GM12892 (cell line): ENCODE results near the gene TBC1D9B.

ENCODE experiments used
- POLR2A ChIP-seq: IDR thresholded peaks from 2 replicates; pipeline ENCODE4 v1.6.1; 2011; ENCODE audit warnings: low read depth, low read length, control low read depth
- POLR2AphosphoS5 ChIP-seq: IDR thresholded peaks from 2 replicates; pipeline ENCODE4 v1.6.1; 2011; ENCODE audit warnings: low read depth, low read length, control low read depth

DNA sequence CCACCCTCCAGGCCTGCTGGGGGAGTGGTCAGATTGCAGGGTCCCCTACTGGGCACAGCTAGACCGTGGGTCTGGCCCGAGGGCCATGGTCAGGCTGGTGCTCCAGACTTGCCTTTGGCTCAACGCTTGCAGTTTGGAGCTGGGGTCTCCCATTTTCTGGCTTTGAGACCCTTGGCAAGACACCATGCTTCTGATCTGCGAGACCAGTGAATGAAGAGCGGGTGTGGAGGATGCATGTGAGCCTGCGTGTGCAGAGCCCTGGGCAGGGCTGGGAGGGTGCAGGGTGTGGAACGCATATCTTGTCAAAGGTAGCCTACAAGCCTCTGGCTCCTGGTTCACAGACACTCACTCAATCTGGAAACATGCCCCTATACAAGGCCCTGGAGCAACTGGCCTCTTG is 43.0 kb downstream of the TBC1D9B start:
- TF ChIP-seq POLR2A (no peak), POLR2AphosphoS5 (no peak)
